AG04450 (cell line): Measurements from ENCODE around the gene ELAVL2. TPM values are rescaled to one million over a fixed set of nuclear protein-coding genes. Genes with fewer than 3 reads are reported as not detected.

Experiments used
- CTCF ChIA-PET: fragments of 300-600, 350-600 bp; formaldehyde crosslinking; extraction: SDS; loops from one replicate; lab custom pipeline; 2022; ENCODE audit warnings: antibody characterized with exemption, inconsistent platforms; lab: Charles Lee
- POLR2A ChIA-PET: fragments of 350-600 bp; formaldehyde crosslinking; extraction: SDS; loops from one replicate; lab custom pipeline; 2021; ENCODE audit warnings: antibody characterized with exemption, inconsistent platforms; lab: Yijun Ruan, JAX
- DNase-seq: peaks from one replicate; pipeline ENCODE4 v3.0.0-alpha.2; 2011; ENCODE audit warnings: low read depth, low spot score
- H3K27ac ChIP-seq: one replicate; pipeline ENCODE4 v1.5.1; 2012; ENCODE audit warnings: low read depth, low read length, control low read depth
- H3K27me3 ChIP-seq: one replicate; pipeline ENCODE4 v1.6.0; 2012; ENCODE audit warnings: low read length; ENCODE audit not compliant: control insufficient read depth, insufficient read depth
- H3K4me3 ChIP-seq: 2 replicates; pipeline ENCODE4 v1.5.1; 2011; ENCODE audit warnings: mild to moderate bottlenecking, low read depth, low read length, control low read depth
- H3K9me3 ChIP-seq: 2 replicates; pipeline ENCODE4 v1.5.1; 2012; ENCODE audit warnings: low read length; ENCODE audit not compliant: control insufficient read depth, insufficient read depth
- polyA plus RNA-seq: library from polyadenylated mRNA; depleted of rRNA; stranded (reverse); fragments of >200 nt; gene quantifications from 2 replicates; pipeline ENCODE4 v1.2.3, GENCODE V29; 2011
- TF ChIP-seq, protein P1 (sequence below): IDR thresholded peaks from 2 replicates; pipeline ENCODE4 v1.5.1; 2011; ENCODE audit warnings: low read depth, low read length, control low read depth, inconsistent platforms

ELAVL2 gene
- polyA plus RNA-seq, 1 experiment, result 0.04 TPM

DNA sequence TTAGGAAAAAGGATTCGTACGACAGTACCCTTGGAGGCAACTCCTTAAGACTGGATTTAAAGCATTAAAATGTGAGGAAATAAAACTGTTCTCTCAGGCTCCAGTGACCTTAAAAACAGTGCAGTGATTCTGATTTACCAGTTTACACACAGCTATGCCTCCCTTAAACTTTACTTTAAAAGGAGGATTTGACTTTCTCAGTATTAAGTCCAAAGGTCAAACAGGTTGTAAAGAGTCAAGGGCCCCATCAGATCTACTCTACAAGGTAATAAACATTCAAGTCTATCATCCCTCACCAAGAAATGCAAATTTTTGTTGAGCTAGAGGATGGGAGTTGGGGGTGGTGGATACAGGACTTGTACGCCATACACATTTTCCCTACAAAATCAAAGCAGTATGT lies 75.2 kb downstream of the ELAVL2 start:
- TF ChIP-seq, protein P1, sequence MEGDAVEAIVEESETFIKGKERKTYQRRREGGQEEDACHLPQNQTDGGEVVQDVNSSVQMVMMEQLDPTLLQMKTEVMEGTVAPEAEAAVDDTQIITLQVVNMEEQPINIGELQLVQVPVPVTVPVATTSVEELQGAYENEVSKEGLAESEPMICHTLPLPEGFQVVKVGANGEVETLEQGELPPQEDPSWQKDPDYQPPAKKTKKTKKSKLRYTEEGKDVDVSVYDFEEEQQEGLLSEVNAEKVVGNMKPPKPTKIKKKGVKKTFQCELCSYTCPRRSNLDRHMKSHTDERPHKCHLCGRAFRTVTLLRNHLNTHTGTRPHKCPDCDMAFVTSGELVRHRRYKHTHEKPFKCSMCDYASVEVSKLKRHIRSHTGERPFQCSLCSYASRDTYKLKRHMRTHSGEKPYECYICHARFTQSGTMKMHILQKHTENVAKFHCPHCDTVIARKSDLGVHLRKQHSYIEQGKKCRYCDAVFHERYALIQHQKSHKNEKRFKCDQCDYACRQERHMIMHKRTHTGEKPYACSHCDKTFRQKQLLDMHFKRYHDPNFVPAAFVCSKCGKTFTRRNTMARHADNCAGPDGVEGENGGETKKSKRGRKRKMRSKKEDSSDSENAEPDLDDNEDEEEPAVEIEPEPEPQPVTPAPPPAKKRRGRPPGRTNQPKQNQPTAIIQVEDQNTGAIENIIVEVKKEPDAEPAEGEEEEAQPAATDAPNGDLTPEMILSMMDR, result no peak
- no peaks in the 10 kb centered on the region for H3K9me3 ChIP-seq
- H3K4me3 ChIP-seq, result no peak overlapping the region
- DNase-seq, result no peak
- H3K27ac ChIP-seq, result no peak overlapping the region
- H3K27me3 ChIP-seq, result no peaks in the 10 kb centered on the region
- ChIA-PET CTCF (no interaction called here), POLR2A (no interaction called here)

DNA sequence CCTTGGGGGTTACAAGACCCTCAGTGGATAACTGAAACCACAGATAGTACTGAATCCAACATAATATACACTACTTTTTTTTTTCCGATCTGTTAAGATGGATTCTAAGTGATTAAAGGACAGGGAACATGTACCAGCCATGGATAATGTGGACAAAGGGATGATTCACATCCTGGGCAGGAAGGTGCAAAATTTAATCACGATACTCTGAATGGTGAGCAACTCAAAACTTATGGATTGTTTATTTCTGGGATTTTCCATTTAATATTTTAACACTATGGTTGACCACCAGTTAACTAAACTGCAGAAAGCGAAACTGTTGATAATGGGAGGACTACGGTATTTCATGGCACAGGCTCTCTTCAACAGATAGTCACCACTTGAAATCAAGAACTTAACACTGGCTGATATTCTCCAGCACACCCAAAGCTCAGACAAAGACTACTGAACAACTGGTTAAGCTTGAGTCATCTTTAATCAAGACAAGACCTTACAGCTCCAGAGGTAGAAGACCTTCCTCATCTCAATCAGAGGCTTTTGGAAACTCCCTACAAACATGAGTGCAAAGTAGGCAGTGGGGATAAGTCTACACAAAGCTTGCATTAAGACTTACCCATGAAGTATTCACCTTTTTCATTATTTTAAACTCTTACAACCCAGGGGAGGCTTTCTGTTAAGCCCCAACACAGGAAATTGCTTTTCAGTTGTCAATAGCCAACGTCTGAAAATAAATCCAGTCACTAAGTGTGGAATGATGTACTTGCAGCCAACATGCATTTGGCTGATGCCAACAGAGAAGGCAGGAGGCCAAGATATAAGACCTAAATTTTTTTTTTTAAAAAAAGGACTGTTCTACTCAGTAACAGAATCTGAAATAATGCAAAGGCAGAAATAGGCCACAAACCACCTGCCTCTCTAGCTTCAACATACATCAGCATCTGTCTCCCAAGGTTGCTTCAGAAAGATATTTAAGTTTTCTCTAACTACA lies 78.7 kb downstream of the ELAVL2 start:
- TF ChIP-seq, protein P1, result no peak
- Histone ChIP-seq H3K4me3 (no peak overlapping the region), H3K27ac (no peak overlapping the region), H3K9me3 (no peaks in the 10 kb centered on the region), H3K27me3 (no peaks in the 10 kb centered on the region)
- no peak for DNase-seq
- ChIA-PET POLR2A (no interaction called here), CTCF (no interaction called here)

DNA sequence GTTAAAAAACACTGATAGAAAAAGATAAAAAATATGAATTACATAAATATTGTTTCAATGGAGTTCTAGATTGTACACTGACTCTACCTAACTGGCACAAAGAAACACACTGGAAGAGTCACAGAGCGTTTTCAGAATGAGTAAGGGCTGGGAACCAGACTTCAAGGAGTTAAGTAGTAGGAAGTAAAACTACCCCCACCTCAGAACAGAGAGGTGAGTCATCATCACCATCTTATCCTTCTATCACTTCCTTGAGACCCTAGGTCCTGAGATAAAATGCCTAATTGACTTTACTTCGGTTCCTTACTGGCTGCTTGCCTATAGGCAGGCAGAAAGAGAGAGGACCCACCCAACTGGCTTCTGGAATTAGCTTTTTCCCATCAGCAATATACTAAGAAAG lies 79.7 kb downstream of the ELAVL2 start:
- TF ChIP-seq, protein P1, result no peak
- ChIA-PET POLR2A (no interaction called here), CTCF (interaction anchor here (0.6 kb wide), 1 partner anchor 62 kb away, joined by 7 read pairs; no protein-coding TSS in a partner anchor)
- DNase-seq, result no peak
- H3K27ac ChIP-seq, result no peak overlapping the region
- no peaks in the 10 kb centered on the region for H3K27me3 ChIP-seq
- no peak overlapping the region for H3K4me3 ChIP-seq
- H3K9me3 ChIP-seq, result no peaks in the 10 kb centered on the region

DNA sequence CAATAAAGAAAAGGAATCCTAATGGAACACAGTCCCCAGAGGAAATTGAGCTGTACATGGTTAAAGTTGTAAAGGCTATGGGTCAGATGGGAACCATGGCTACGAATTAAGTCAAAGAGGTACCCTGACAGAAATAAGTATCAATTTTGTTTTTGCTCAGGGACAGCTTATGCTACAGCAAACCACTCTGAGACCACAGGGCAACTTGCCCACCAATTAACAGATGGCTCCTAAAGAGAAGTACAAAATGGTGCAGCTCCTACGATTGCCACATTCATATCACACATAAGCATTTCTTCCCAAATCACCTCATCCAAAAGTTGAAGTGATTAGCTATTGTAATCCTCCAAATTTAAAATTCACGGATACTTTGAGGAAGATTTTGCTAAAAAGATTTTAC lies 83.0 kb downstream of the ELAVL2 start:
- Histone ChIP-seq H3K27me3 (no peaks in the 10 kb centered on the region), H3K27ac (no peak overlapping the region), H3K4me3 (no peak overlapping the region), H3K9me3 (no peaks in the 10 kb centered on the region)
- TF ChIP-seq, protein P1, result no peak
- ChIA-PET CTCF (no interaction called here), POLR2A (no interaction called here)
- no peak for DNase-seq

DNA sequence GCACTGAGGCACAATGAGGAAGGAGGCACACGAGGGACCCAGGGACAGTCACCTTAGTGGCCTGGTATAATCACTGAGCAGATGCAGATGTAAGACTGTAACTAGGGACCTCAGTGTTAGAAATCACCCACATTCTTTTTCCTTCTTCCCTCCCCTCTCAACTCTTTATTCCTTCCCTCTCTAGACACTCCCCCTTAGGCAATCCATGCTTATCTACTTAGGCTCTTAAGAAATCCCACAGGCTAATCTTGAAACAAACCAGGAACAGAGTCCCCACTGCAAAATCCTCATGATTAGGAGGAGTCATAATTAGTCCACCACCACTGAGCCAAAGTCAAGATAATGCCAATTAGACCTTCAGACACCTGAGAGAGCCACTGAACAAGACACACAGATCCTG lies 84.7 kb downstream of the ELAVL2 start:
- ChIA-PET CTCF (no interaction called here), POLR2A (interaction anchor here (0.5 kb wide), 1 partner anchor 11 kb away, joined by 3 read pairs; no protein-coding TSS in a partner anchor)
- no peak for DNase-seq
- Histone ChIP-seq H3K27me3 (no peaks in the 10 kb centered on the region), H3K4me3 (no peak overlapping the region), H3K9me3 (no peaks in the 10 kb centered on the region; the same call in 1 of the 2 replicates), H3K27ac (no peak overlapping the region)
- TF ChIP-seq, protein P1, result no peak
